Astrocyte (in vitro differentiated cells and primary cell): Measurements from ENCODE around the gene TBATA. TPM values are rescaled to one million over a fixed set of nuclear protein-coding genes. Genes with fewer than 3 reads are reported as not detected.
"Not testable (repeated sequence)": the region's sequence is repeated elsewhere in the genome, so short reads cannot be mapped to it uniquely, and the experiment has no call there.

Experiments
- DNase-seq: peaks from one replicate; pipeline ENCODE4 v3.0.0-alpha.2; 2010; ENCODE audit warnings: low read depth
- FAIRE-seq: peaks from 2 replicates; lab custom pipeline; 2011; peaks lifted over from hg19 to GRCh38; lab: Jason Lieb, UNC
- H2AFZ ChIP-seq: 2 replicates; pipeline ENCODE4 v1.6.0; 2012; ENCODE audit warnings: low read depth, low read length, inconsistent platforms
- H3K27ac ChIP-seq: 2 replicates; pipeline ENCODE4 v1.5.1; 2011; ENCODE audit warnings: low read depth, low read length, inconsistent platforms
- H3K27me3 ChIP-seq: 2 replicates; pipeline ENCODE4 v1.6.0; 2011; ENCODE audit warnings: low read length, inconsistent platforms; ENCODE audit not compliant: insufficient read depth
- H3K36me3 ChIP-seq: 2 replicates; pipeline ENCODE4 v1.5.1; 2011; ENCODE audit warnings: low read length, inconsistent platforms; ENCODE audit not compliant: insufficient read depth
- H3K4me1 ChIP-seq: 2 replicates; pipeline ENCODE4 v1.5.1; 2011; ENCODE audit warnings: low read length, inconsistent platforms; ENCODE audit not compliant: insufficient read depth
- H3K4me2 ChIP-seq: 2 replicates; pipeline ENCODE4 v1.6.0; 2012; ENCODE audit warnings: low read length, inconsistent platforms
- H3K4me3 ChIP-seq: 2 replicates; pipeline ENCODE4 v1.5.1; 2011; ENCODE audit warnings: low read depth, mild to moderate bottlenecking, low read length, inconsistent platforms; ENCODE audit not compliant: insufficient read depth
- H3K79me2 ChIP-seq: 2 replicates; pipeline ENCODE4 v1.6.0; 2012; ENCODE audit warnings: mild to moderate bottlenecking, low read length, inconsistent platforms; ENCODE audit not compliant: insufficient read depth
- H3K9ac ChIP-seq: 2 replicates; pipeline ENCODE4 v1.6.0; 2012; ENCODE audit warnings: mild to moderate bottlenecking, low read length, inconsistent platforms
- H3K9me3 ChIP-seq: 2 replicates; pipeline ENCODE4 v1.5.1; 2012; ENCODE audit warnings: low read depth, mild to moderate bottlenecking, low read length, inconsistent platforms; ENCODE audit not compliant: insufficient read depth
- H4K20me1 ChIP-seq: 2 replicates; pipeline ENCODE4 v1.6.0; 2012; ENCODE audit warnings: low read length, inconsistent platforms; ENCODE audit not compliant: insufficient read depth
- H3K27ac Mint-ChIP-seq: one replicate; pipeline ENCODE4 v1.8.0; 2021; ENCODE audit warnings: mild to moderate bottlenecking, mixed read lengths; ENCODE audit not compliant: unreplicated experiment
- H3K27me3 Mint-ChIP-seq: one replicate; pipeline ENCODE4 v1.8.0; 2021; ENCODE audit warnings: low read depth, mixed read lengths; ENCODE audit not compliant: unreplicated experiment
- H3K36me3 Mint-ChIP-seq: one replicate; pipeline ENCODE4 v1.8.0; 2021; ENCODE audit warnings: low read depth, mixed read lengths; ENCODE audit not compliant: unreplicated experiment
- H3K4me1 Mint-ChIP-seq: one replicate; pipeline ENCODE4 v1.8.0; 2021; ENCODE audit warnings: low read depth, mixed read lengths; ENCODE audit not compliant: unreplicated experiment
- H3K4me3 Mint-ChIP-seq: one replicate; pipeline ENCODE4 v1.8.0; 2021; ENCODE audit warnings: mild to moderate bottlenecking, moderate library complexity, mixed read lengths; ENCODE audit not compliant: unreplicated experiment
- H3K9me3 Mint-ChIP-seq: one replicate; pipeline ENCODE4 v1.8.0; 2021; ENCODE audit warnings: mild to moderate bottlenecking, mixed read lengths; ENCODE audit not compliant: unreplicated experiment
- CTCF ChIP-seq: IDR thresholded peaks from 2 replicates; pipeline ENCODE4 v1.5.1; 2011; ENCODE audit warnings: low read depth, mild to moderate bottlenecking, inconsistent platforms, low read length, moderate library complexity; ENCODE audit not compliant: insufficient read depth
- EZH2 ChIP-seq: IDR thresholded peaks from 2 replicates; pipeline ENCODE4 v1.6.1; 2012; ENCODE audit warnings: mild to moderate bottlenecking, low read length, inconsistent platforms; ENCODE audit not compliant: insufficient read depth
- total RNA-seq: library from RNA; stranded (reverse); gene quantifications from 2 replicates; pipeline ENCODE4 v1.2.1, GENCODE V29; 2021

The TBATA gene
- total RNA-seq, 1 donor from 2014 or later: not detected

- Mint-ChIP-seq H3K4me3 (no peak overlapping the region), H3K36me3 (no peaks in the 10 kb centered on the region), H3K27ac (no peak overlapping the region), H3K9me3 (peaks cover 4% of the 10 kb centered on the region), H3K27me3 (peaks cover 27% of the 10 kb centered on the region), H3K4me1 (no peaks in the 10 kb centered on the region)
- H3K4me1 ChIP-seq: no peaks in the 10 kb centered on the region
- H3K27ac ChIP-seq: no peak overlapping the region
- no peak overlapping the region for H3K4me3 ChIP-seq
- DNase-seq (no peak), FAIRE-seq (no peak)
- no peaks in the 10 kb centered on the region for H4K20me1 ChIP-seq
- H3K27me3 ChIP-seq: peaks cover 3% of the 10 kb centered on the region
- no peak overlapping the region for H3K4me2 ChIP-seq
- H3K9me3 ChIP-seq: no peaks in the 10 kb centered on the region
- no peaks in the 10 kb centered on the region for H3K79me2 ChIP-seq
- TF ChIP-seq CTCF (no peak), EZH2 (no peak)
- H2AFZ ChIP-seq: no peak overlapping the region
- no peak overlapping the region for H3K9ac ChIP-seq
- H3K36me3 ChIP-seq: no peaks in the 10 kb centered on the region
These were observed 11.7 kb downstream of the TBATA start for GRCh38 chr10:70773461-70773860.

- Mint-ChIP-seq H3K9me3 (peaks cover 4% of the 10 kb centered on the region), H3K27ac (no peak overlapping the region), H3K4me3 (no peak overlapping the region), H3K36me3 (no peaks in the 10 kb centered on the region), H3K4me1 (no peaks in the 10 kb centered on the region), H3K27me3 (peaks cover 20% of the 10 kb centered on the region)
- no peak overlapping the region for H3K4me3 ChIP-seq
- H3K9me3 ChIP-seq: no peaks in the 10 kb centered on the region
- DNase-seq (no peak), FAIRE-seq (no peak)
- no peak overlapping the region for H3K27ac ChIP-seq
- H3K4me1 ChIP-seq: no peaks in the 10 kb centered on the region
- no peak overlapping the region for H3K9ac ChIP-seq
- H2AFZ ChIP-seq: no peak overlapping the region
- no peaks in the 10 kb centered on the region for H3K36me3 ChIP-seq
- no peak overlapping the region for H3K4me2 ChIP-seq
- no peaks in the 10 kb centered on the region for H3K79me2 ChIP-seq
- TF ChIP-seq CTCF (no peak), EZH2 (no peak)
- H4K20me1 ChIP-seq: no peaks in the 10 kb centered on the region
- peaks cover 3% of the 10 kb centered on the region for H3K27me3 ChIP-seq
These were observed 12.6 kb downstream of the TBATA start for GRCh38 chr10:70772627-70773026.

- H3K4me3 Mint-ChIP-seq: no peak overlapping the region
- peaks cover 18% of the 10 kb centered on the region for H3K27me3 Mint-ChIP-seq
- Histone ChIP-seq H3K36me3 (no peaks in the 10 kb centered on the region), H3K4me3 (no peak overlapping the region), H3K9me3 (no peaks in the 10 kb centered on the region), H3K79me2 (no peaks in the 10 kb centered on the region), H3K27ac (no peak overlapping the region), H4K20me1 (no peaks in the 10 kb centered on the region), H2AFZ (no peak overlapping the region), H3K4me2 (no peak overlapping the region), H3K4me1 (no peaks in the 10 kb centered on the region), H3K27me3 (peaks cover 3% of the 10 kb centered on the region), H3K9ac (no peak overlapping the region)
- H3K36me3 Mint-ChIP-seq: no peaks in the 10 kb centered on the region
- H3K27ac Mint-ChIP-seq: no peak overlapping the region
- no peak for DNase-seq
- TF ChIP-seq CTCF (no peak), EZH2 (no peak)
- FAIRE-seq: no peak
- H3K4me1 Mint-ChIP-seq: no peaks in the 10 kb centered on the region
- peaks cover 5% of the 10 kb centered on the region for H3K9me3 Mint-ChIP-seq
These were observed 13.6 kb downstream of the TBATA start for GRCh38 chr10:70771311-70772194.

GRCh38 chr10:70770516-70770915 lies 14.7 kb downstream of the TBATA start:
- H3K4me2 ChIP-seq, H3K79me2 ChIP-seq, H3K36me3 ChIP-seq, H4K20me1 ChIP-seq, DNase-seq, H3K27me3 ChIP-seq, FAIRE-seq, H3K4me3 ChIP-seq, H2AFZ ChIP-seq, H3K9me3 ChIP-seq, H3K9ac ChIP-seq, H3K36me3 Mint-ChIP-seq, H3K27ac ChIP-seq, H3K4me1 ChIP-seq, H3K4me3 Mint-ChIP-seq, H3K4me1 Mint-ChIP-seq, H3K27ac Mint-ChIP-seq: not testable (repeated sequence)
- Mint-ChIP-seq H3K27me3 (peaks cover 19% of the 10 kb centered on the region), H3K9me3 (peaks cover 14% of the 10 kb centered on the region)
